Keratinocyte (primary cell): Measurements from ENCODE around the gene RMC1. TPM values are rescaled to one million over a fixed set of nuclear protein-coding genes. Genes with fewer than 3 reads are reported as not detected.

Experiments
- DNase-seq: peaks from one replicate; pipeline ENCODE4 v3.0.0-alpha.2; 2011; ENCODE audit warnings: low read depth, missing footprints, low spot score
- FAIRE-seq: peaks from 2 replicates; lab custom pipeline; 2011; peaks lifted over from hg19 to GRCh38; lab: Jason Lieb, UNC
- H2AFZ ChIP-seq: 2 replicates; pipeline ENCODE4 v1.6.0; 2012; ENCODE audit warnings: low read length, control low read depth, inconsistent platforms; ENCODE audit not compliant: control insufficient read depth
- H3K27ac ChIP-seq: 2 replicates; pipeline ENCODE4 v1.5.1; 2011; ENCODE audit warnings: low read length; ENCODE audit not compliant: control insufficient read depth, insufficient read depth
- H3K27me3 ChIP-seq: 3 replicates; pipeline ENCODE4 v1.6.0; 2011; ENCODE audit warnings: low read length; ENCODE audit not compliant: control insufficient read depth, insufficient read depth; ENCODE audit errors: extremely low read depth
- H3K36me3 ChIP-seq, 2 experiments: 2 replicates in 1 of 2; 3 replicates in 1 of 2; pipeline ENCODE4 v1.5.1; 2011; ENCODE audit warnings: low read length in 2 of 2, mild to moderate bottlenecking in 1 of 2; ENCODE audit not compliant: control insufficient read depth in 2 of 2, insufficient read depth in 2 of 2; ENCODE audit errors: extremely low read depth in 1 of 2
- H3K4me1 ChIP-seq: 3 replicates; pipeline ENCODE4 v1.5.1; 2011; ENCODE audit warnings: low read length; ENCODE audit not compliant: control insufficient read depth, insufficient read depth; ENCODE audit errors: extremely low read depth
- H3K4me2 ChIP-seq: 3 replicates; pipeline ENCODE4 v1.6.0; 2011; ENCODE audit warnings: low read depth, low read length; ENCODE audit not compliant: control insufficient read depth, insufficient read depth; ENCODE audit errors: extremely low read depth
- H3K4me3 ChIP-seq, 3 experiments: fragments of 200-600 bp in 1 of 3; sonication (generic) in 1 of 3; 2 replicates in 2 of 3; 3 replicates in 1 of 3; pipeline ENCODE4 v1.5.1; 2011 to 2016; ENCODE audit warnings: low read length in 3 of 3, mild to moderate bottlenecking in 3 of 3, control low read depth in 2 of 3, inconsistent platforms in 1 of 3, low read depth in 1 of 3, mixed read lengths in 1 of 3, mixed run types in 1 of 3, moderate library complexity in 1 of 3; ENCODE audit not compliant: control insufficient read depth in 2 of 3, insufficient read depth in 2 of 3; ENCODE audit errors: extremely low read depth in 1 of 3
- H3K79me2 ChIP-seq: 2 replicates; pipeline ENCODE4 v1.6.0; 2012; ENCODE audit warnings: low read length; ENCODE audit not compliant: control insufficient read depth, insufficient read depth
- H3K9ac ChIP-seq: 3 replicates; pipeline ENCODE4 v1.6.0; 2011; ENCODE audit warnings: low read length; ENCODE audit not compliant: control insufficient read depth, insufficient read depth; ENCODE audit errors: extremely low read depth
- H3K9me1 ChIP-seq: 3 replicates; pipeline ENCODE4 v1.6.0; 2011; ENCODE audit warnings: low read length; ENCODE audit not compliant: control insufficient read depth, insufficient read depth; ENCODE audit errors: extremely low read depth
- H3K9me3 ChIP-seq: 2 replicates; pipeline ENCODE4 v1.5.1; 2012; ENCODE audit warnings: low read depth, low read length; ENCODE audit not compliant: control insufficient read depth
- H4K20me1 ChIP-seq: 3 replicates; pipeline ENCODE4 v1.6.0; 2011; ENCODE audit warnings: low read length; ENCODE audit not compliant: control insufficient read depth, insufficient read depth; ENCODE audit errors: extremely low read depth
- CTCF ChIP-seq, 3 experiments: IDR thresholded peaks in 1 of 3; conservative IDR thresholded peaks in 1 of 3; optimal IDR thresholded peaks in 1 of 3; 2 replicates in 2 of 3; 3 replicates in 1 of 3; pipeline versions ENCODE3 to v1.5.1; 2011; ENCODE audit warnings: low read length in 3 of 3, mild to moderate bottlenecking in 3 of 3, moderate library complexity in 2 of 3, control low read depth in 1 of 3, inconsistent platforms in 1 of 3; ENCODE audit not compliant: insufficient read depth in 2 of 3; ENCODE audit errors: extremely low read depth in 1 of 3
- EZH2 ChIP-seq: IDR thresholded peaks from one replicate; pipeline ENCODE4 v1.6.1; 2012; ENCODE audit warnings: inconsistent platforms, mild to moderate bottlenecking, low read length, moderate library complexity
- dilution Hi-C: fragments of 300-500 bp; cut with MboI; formaldehyde crosslinking; loops from one replicate; pipeline ENCODE4 v1.7.0; 2020; ENCODE audit warnings: low sequenced_read_pairs; ENCODE audit not compliant: extremely low pct_ligation_motif_present
- polyA plus RNA-seq, 5 experiments: library from polyadenylated mRNA; depleted of rRNA in 3 of 5; stranded (reverse) in 3 of 5; stranded (forward) in 1 of 5; unstranded in 1 of 5; fragments of >200 nt; gene quantifications; 1 replicate in 1 of 5; 2 replicates in 3 of 5; 3 replicates in 1 of 5; pipeline versions ENCODE4 v1.2.1 to v1.2.3, GENCODE V29; 2011 to 2012; ENCODE audit warnings: missing spikeins in 2 of 5, low read depth in 1 of 5, low replicate concordance in 1 of 5

The RMC1 gene
- polyA plus RNA-seq, 1 donor (not counting 4 experiments of a cell fraction or from before 2014, with no cell fraction given): 26.4 TPM

GRCh38 chr18:23573020-23573419 is 69.7 kb downstream of the RMC1 start:
- peaks cover 28 to 41% of the 10 kb centered on the region in 2 experiments for H3K36me3 ChIP-seq
- H3K4me3 ChIP-seq: no peak overlapping the region
- dilution Hi-C loops: no loop called here
- no peak overlapping the region for H3K27ac ChIP-seq
- H3K4me1 ChIP-seq: peaks cover 10% of the 10 kb centered on the region
- FAIRE-seq: no peak
- DNase-seq: no peak
- no peaks in the 10 kb centered on the region for H3K9me1 ChIP-seq
- H3K9ac ChIP-seq: no peak overlapping the region
- no peaks in the 10 kb centered on the region for H3K9me3 ChIP-seq
- no peaks in the 10 kb centered on the region for H3K27me3 ChIP-seq
- TF ChIP-seq EZH2: no peak
- TF ChIP-seq CTCF (optimal IDR thresholded peaks at IDR 0.05 in 1 of 3, IDR thresholded peaks at IDR 0.05 in 1 of 3, conservative IDR thresholded peaks at IDR 0.05 in 1 of 3; ENCODE audit: extremely low read depth in 1 of 3, insufficient read depth in 2 of 3, low read length in 3 of 3): no peak
- no peak overlapping the region for H3K4me2 ChIP-seq
- no peak overlapping the region for H2AFZ ChIP-seq
- peaks cover 35% of the 10 kb centered on the region for H3K79me2 ChIP-seq
- peaks cover 9% of the 10 kb centered on the region for H4K20me1 ChIP-seq

- Histone ChIP-seq H2AFZ (no peak overlapping the region), H3K9me3 (no peaks in the 10 kb centered on the region), H3K9ac (no peak overlapping the region), H4K20me1 (peaks cover 13% of the 10 kb centered on the region), H3K27me3 (no peaks in the 10 kb centered on the region), H3K4me3 (no peak overlapping the region), H3K79me2 (peaks cover 43% of the 10 kb centered on the region), H3K27ac (peak overlapping the region; percentile 17), H3K9me1 (no peaks in the 10 kb centered on the region), H3K4me2 (no peak overlapping the region), H3K36me3 (peaks cover 28 to 37% of the 10 kb centered on the region in 2 experiments), H3K4me1 (peaks cover 10% of the 10 kb centered on the region)
- DNase-seq (no peak), FAIRE-seq (no peak)
- dilution Hi-C loops: no loop called here
- no peak for TF ChIP-seq EZH2
Measured at GRCh38 chr18:23573626-23574431, 70.5 kb downstream of the RMC1 start.
